ENCODE data around the gene RAB30. TPM values are rescaled to one million over a fixed set of nuclear protein-coding genes. Genes with fewer than 3 reads are reported as not detected.

The RAB30 gene
- polyA plus RNA-seq, 3 donors, result 8.3 to 8.6 (median 8.4) TPM

GRCh38 chr11:83044958-83045712 is 26.6 kb downstream of the RAB30 start:
- DNase-seq (ENCODE audit: low read depth in 3 of 3, low spot score in 2 of 3), result no peak

- no peak for DNase-seq (ENCODE audit: low read depth in 3 of 3, low spot score in 2 of 3)
Measured at GRCh38 chr11:83042964-83043711, 28.6 kb downstream of the RAB30 start.

GRCh38 chr11:83041126-83041525 is 30.6 kb downstream of the RAB30 start:
- DNase-seq (ENCODE audit: low read depth in 3 of 3, low spot score in 2 of 3), result no peak

GRCh38 chr11:83039566-83039965 is 32.1 kb downstream of the RAB30 start:
- DNase-seq (ENCODE audit: low read depth in 3 of 3, low spot score in 2 of 3), result no peak

GRCh38 chr11:83037877-83038276 is 33.8 kb downstream of the RAB30 start:
- DNase-seq (ENCODE audit: low read depth in 3 of 3, low spot score in 2 of 3), result no peak

GRCh38 chr11:83036701-83037100 is 35.0 kb downstream of the RAB30 start:
- no peak for DNase-seq (ENCODE audit: low read depth in 3 of 3, low spot score in 2 of 3)

- no peak for DNase-seq (ENCODE audit: low read depth in 3 of 3, low spot score in 2 of 3)
Measured at GRCh38 chr11:83035070-83035854, 36.4 kb downstream of the RAB30 start.

GRCh38 chr11:83034673-83035014 is 37.1 kb downstream of the RAB30 start:
- no peak for DNase-seq (ENCODE audit: low read depth in 3 of 3, low spot score in 2 of 3)

- DNase-seq (ENCODE audit: low read depth in 3 of 3, low spot score in 2 of 3), result no peak
Measured at GRCh38 chr11:83033972-83034672, 37.6 kb downstream of the RAB30 start.

- no peak for DNase-seq (ENCODE audit: low read depth in 3 of 3, low spot score in 2 of 3)
Measured at GRCh38 chr11:83033371-83033770, 38.3 kb downstream of the RAB30 start.

- no peak for DNase-seq (ENCODE audit: low read depth in 3 of 3, low spot score in 2 of 3)
Measured at GRCh38 chr11:83031127-83031526, 40.6 kb downstream of the RAB30 start.

GRCh38 chr11:83027794-83028193 is 43.9 kb downstream of the RAB30 start:
- no peak for DNase-seq (ENCODE audit: low read depth in 3 of 3, low spot score in 2 of 3)

GRCh38 chr11:83027289-83027688 is 44.4 kb downstream of the RAB30 start:
- DNase-seq (ENCODE audit: low read depth in 3 of 3, low spot score in 2 of 3), result no peak

GRCh38 chr11:83026229-83026628 is 45.5 kb downstream of the RAB30 start:
- DNase-seq (ENCODE audit: low read depth in 3 of 3, low spot score in 2 of 3), result no peak

- DNase-seq (ENCODE audit: low read depth in 3 of 3, low spot score in 2 of 3), result no peak
Measured at GRCh38 chr11:83025267-83025704, 46.4 kb downstream of the RAB30 start.

GRCh38 chr11:83024270-83024854 is 47.3 kb downstream of the RAB30 start:
- no peak for DNase-seq (ENCODE audit: low read depth in 3 of 3, low spot score in 2 of 3)

- no peak for DNase-seq (ENCODE audit: low read depth in 3 of 3, low spot score in 2 of 3)
Measured at GRCh38 chr11:83023410-83023809, 48.3 kb downstream of the RAB30 start.

- no peak for DNase-seq (ENCODE audit: low read depth in 3 of 3, low spot score in 2 of 3)
Measured at GRCh38 chr11:83021780-83022125, 49.9 kb downstream of the RAB30 start.

- DNase-seq (ENCODE audit: low read depth in 3 of 3, low spot score in 2 of 3), result no peak
Measured at GRCh38 chr11:83020942-83021779, 50.5 kb downstream of the RAB30 start.
